GM19328 (cell line): ENCODE measurements around the gene RNF151.

Experiments used
- ATAC-seq: cut with Tn5 transposase; IDR thresholded peaks from one replicate; pipeline ENCODE4 v1.9.1; 2021; ENCODE audit warnings: mild to moderate bottlenecking, moderate library complexity; ENCODE audit not compliant: unreplicated experiment

The RNF151 gene

GRCh38 chr16:1990351-1991134 is 23.9 kb downstream of the RNF151 start:
- no peak for ATAC-seq

- ATAC-seq, result no peak
Observed at GRCh38 chr16:1991135-1991551, 24.5 kb downstream of the RNF151 start.

- no peak for ATAC-seq
Observed at GRCh38 chr16:1991588-1991947, 24.9 kb downstream of the RNF151 start.

GRCh38 chr16:1991948-1992703 is 25.5 kb downstream of the RNF151 start:
- ATAC-seq, result no peak

- no peak for ATAC-seq
Observed at GRCh38 chr16:1992704-1993317, 26.2 kb downstream of the RNF151 start.

- ATAC-seq, result no peak
Observed at GRCh38 chr16:1993731-1994131, 27.1 kb downstream of the RNF151 start.

GRCh38 chr16:1997494-1998359 is 31.1 kb downstream of the RNF151 start:
- ATAC-seq, result no peak

- ATAC-seq, result no peak
Observed at GRCh38 chr16:1998360-1998835, 31.7 kb downstream of the RNF151 start.

- ATAC-seq, result no peak
Observed at GRCh38 chr16:1998852-1999801, 32.5 kb downstream of the RNF151 start.

GRCh38 chr16:1999866-2000514 is 33.3 kb downstream of the RNF151 start:
- ATAC-seq, result no peak

GRCh38 chr16:2001035-2001434 is 34.4 kb downstream of the RNF151 start:
- ATAC-seq, result no peak

GRCh38 chr16:2001456-2002355 is 35.0 kb downstream of the RNF151 start:
- no peak for ATAC-seq

GRCh38 chr16:2002406-2003230 is 36.0 kb downstream of the RNF151 start:
- ATAC-seq, result no peak

- ATAC-seq, result no peak
Observed at GRCh38 chr16:2003231-2003826, 36.7 kb downstream of the RNF151 start.

GRCh38 chr16:2003827-2004641 is 37.4 kb downstream of the RNF151 start:
- ATAC-seq, result peak; percentile 52
